Right renal cortex interstitium (tissue), 3 donors: ENCODE data around the gene ATG2B. TPM values are rescaled to one million over a fixed set of nuclear protein-coding genes. Genes with fewer than 3 reads are reported as not detected.
"Not testable (repeated sequence)": the region's sequence is repeated elsewhere in the genome, so short reads cannot be mapped to it uniquely, and the experiment has no call there.

Source experiments
- DNase-seq, 3 donors: peaks; one replicate each; pipeline ENCODE4 v3.0.0-alpha.2; 2013; ENCODE audit warnings: low read depth in 3 of 3, low spot score in 2 of 3
- polyA plus RNA-seq, 3 donors: library from polyadenylated mRNA; unstranded; fragments of 120-200 nt; gene quantifications; one replicate each; pipeline ENCODE4 v1.2.1, GENCODE V29; 2013; ENCODE audit not compliant: insufficient read length in 3 of 3

The ATG2B gene
- polyA plus RNA-seq, 3 donors: 25.1 to 28.4 (median 28.1) TPM

- no peak for DNase-seq
These were observed 107.4 kb downstream of the ATG2B start, which contains the start of gene BDKRB1 for GRCh38 chr14:96255501-96256366. Gene BDKRB1 (plus strand): TSS chr14:96256210. CDS start chr14:96263683, 7,473 bp downstream.

- no peak for DNase-seq
These were observed 108.5 kb downstream of the ATG2B start for GRCh38 chr14:96254687-96255086.

GRCh38 chr14:96252999-96253539, 110.1 kb downstream of the ATG2B start:
- DNase-seq: no peak

GRCh38 chr14:96252323-96252998, 110.7 kb downstream of the ATG2B start:
- DNase-seq: no peak

- DNase-seq: no peak
These were observed 111.4 kb downstream of the ATG2B start for GRCh38 chr14:96251656-96252155.

GRCh38 chr14:96250485-96250884, 112.7 kb downstream of the ATG2B start:
- no peak for DNase-seq

- DNase-seq: no peak
These were observed 114.1 kb downstream of the ATG2B start for GRCh38 chr14:96249029-96249428.

GRCh38 chr14:96247031-96247430, 116.1 kb downstream of the ATG2B start:
- DNase-seq: no peak

GRCh38 chr14:96246539-96246847, 116.6 kb downstream of the ATG2B start:
- no peak for DNase-seq

GRCh38 chr14:96245710-96246538, 117.2 kb downstream of the ATG2B start:
- DNase-seq: no peak

GRCh38 chr14:96245074-96245473, 118.1 kb downstream of the ATG2B start:
- DNase-seq: not testable (repeated sequence)

GRCh38 chr14:96243785-96244184, 119.4 kb downstream of the ATG2B start:
- DNase-seq: no peak

GRCh38 chr14:96242126-96242525, 121.0 kb downstream of the ATG2B start:
- DNase-seq: no peak

GRCh38 chr14:96240641-96241040, 122.5 kb downstream of the ATG2B start:
- no peak for DNase-seq

GRCh38 chr14:96239711-96240141, 123.4 kb downstream of the ATG2B start:
- DNase-seq: no peak

GRCh38 chr14:96238676-96239265, 124.4 kb downstream of the ATG2B start:
- DNase-seq: no peak

GRCh38 chr14:96237641-96238040, 125.5 kb downstream of the ATG2B start:
- no peak for DNase-seq

- no peak for DNase-seq
These were observed 127.7 kb downstream of the ATG2B start for GRCh38 chr14:96235426-96235825.

GRCh38 chr14:96233661-96234060, 129.5 kb downstream of the ATG2B start:
- DNase-seq: no peak

- no peak for DNase-seq
These were observed 130.6 kb downstream of the ATG2B start for GRCh38 chr14:96232506-96232905.
